Stimulated activated effector memory CD8-positive, alpha-beta T cell treated with anti-CD3 and anti-CD28 coated beads, Interleukin-12 subunit alpha, Interleukin-12 subunit beta, amount 100 ng/mL, for 72 hours (primary cell): ENCODE measurements around the gene CFAP46.
"Not testable (repeated sequence)": the region's sequence is repeated elsewhere in the genome, so short reads cannot be mapped to it uniquely, and the experiment has no call there.

ENCODE experiments used
- ATAC-seq: fragments of 150-1000 bp; cut with Tn5 transposase; 2 replicates; pipeline ENCODE4 v1.10.0; 2021
- DNase-seq, 2 donors: peaks; one replicate each; pipeline ENCODE4 v3.0.0; 2021 to 2022; ENCODE audit warnings: low spot score in 2 of 2
- H3K27ac Mint-ChIP-seq: one replicate; pipeline ENCODE4 v1.8.0; 2022; ENCODE audit warnings: mild to moderate bottlenecking, mixed read lengths
- H3K36me3 Mint-ChIP-seq: one replicate; pipeline ENCODE4 v1.8.0; 2022; ENCODE audit warnings: mild to moderate bottlenecking, mixed read lengths
- H3K4me1 Mint-ChIP-seq: one replicate; pipeline ENCODE4 v1.8.0; 2022; ENCODE audit warnings: mixed read lengths
- H3K4me3 Mint-ChIP-seq: one replicate; pipeline ENCODE4 v1.8.0; 2022; ENCODE audit warnings: mild to moderate bottlenecking, mixed read lengths
- H3K9me3 Mint-ChIP-seq: one replicate; pipeline ENCODE4 v1.8.0; 2022; ENCODE audit warnings: mixed read lengths

Gene CFAP46

DNA sequence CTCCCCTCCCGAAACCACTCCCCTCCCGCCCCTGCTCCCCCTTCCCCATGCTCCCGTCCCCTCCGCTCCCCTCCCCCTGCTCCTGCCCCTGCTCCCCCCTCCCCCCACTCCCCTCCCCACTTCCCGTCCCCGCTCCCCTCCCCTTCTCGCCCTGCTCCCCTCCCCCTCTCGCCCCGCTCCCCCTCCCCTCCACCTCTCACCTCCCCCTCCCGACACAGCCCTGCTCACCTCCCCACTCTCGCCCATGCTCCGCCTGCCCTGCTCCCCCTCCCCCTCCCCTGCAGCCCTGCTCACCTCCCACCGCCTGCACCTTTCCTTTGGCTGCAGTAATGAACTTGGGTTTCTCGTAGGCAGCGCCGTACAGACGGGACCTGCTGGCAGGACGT lies 106.5 kb downstream of the CFAP46 start:
- no peaks in the 10 kb centered on the region for H3K36me3 Mint-ChIP-seq
- no peaks in the 10 kb centered on the region for H3K4me1 Mint-ChIP-seq
- no peaks in the 10 kb centered on the region for H3K9me3 Mint-ChIP-seq
- H3K27ac Mint-ChIP-seq, result no peak overlapping the region
- no peak for DNase-seq
- no peak for ATAC-seq
- H3K4me3 Mint-ChIP-seq, result no peak overlapping the region

DNA sequence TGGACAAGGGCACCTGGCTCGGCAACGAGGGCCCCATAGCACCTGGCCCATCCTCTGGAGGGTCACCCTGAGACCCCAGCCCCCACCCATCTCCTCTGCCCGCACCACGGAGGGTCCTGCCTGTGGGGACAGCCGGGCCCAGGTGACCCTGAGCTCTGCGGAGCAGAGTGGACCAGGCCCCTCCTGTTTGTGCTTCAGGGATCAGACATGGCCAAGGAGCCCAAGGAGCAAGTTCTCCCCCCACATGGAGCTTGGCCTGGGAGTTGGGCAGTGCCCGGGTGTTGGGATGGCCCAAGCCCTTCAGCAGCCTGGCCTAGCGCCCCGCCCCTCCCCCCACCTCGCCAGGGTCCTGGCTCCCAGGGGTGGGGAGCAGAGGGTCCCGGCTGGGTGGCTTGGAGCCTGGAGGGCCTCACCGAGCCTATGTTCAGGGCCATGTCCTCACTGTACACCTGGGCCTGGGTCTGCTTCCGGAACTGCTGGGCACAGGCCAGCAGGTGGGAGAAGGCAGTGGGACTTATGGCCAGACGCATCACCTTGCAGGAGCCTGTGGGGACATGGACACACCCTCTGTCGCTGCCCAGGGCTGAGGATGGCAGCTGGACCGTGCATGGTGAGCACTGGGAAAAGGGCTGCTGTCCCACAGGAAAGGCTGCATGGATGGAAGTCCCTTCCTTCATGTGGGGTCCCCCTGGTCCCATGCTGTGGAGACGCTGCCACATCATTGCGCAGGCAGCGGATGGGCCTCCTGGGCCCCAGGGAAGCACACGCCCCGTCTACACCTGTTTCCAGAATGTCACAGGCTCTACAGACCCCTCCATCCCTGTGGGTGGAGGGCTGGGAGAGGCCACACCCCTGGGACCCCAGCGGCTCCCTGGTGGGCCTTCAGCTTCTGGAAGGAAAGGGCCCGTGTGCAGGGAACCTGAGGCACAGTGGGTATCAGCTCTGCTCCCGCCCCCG lies 107.2 kb downstream of the CFAP46 start:
- ATAC-seq, result no peak

DNA sequence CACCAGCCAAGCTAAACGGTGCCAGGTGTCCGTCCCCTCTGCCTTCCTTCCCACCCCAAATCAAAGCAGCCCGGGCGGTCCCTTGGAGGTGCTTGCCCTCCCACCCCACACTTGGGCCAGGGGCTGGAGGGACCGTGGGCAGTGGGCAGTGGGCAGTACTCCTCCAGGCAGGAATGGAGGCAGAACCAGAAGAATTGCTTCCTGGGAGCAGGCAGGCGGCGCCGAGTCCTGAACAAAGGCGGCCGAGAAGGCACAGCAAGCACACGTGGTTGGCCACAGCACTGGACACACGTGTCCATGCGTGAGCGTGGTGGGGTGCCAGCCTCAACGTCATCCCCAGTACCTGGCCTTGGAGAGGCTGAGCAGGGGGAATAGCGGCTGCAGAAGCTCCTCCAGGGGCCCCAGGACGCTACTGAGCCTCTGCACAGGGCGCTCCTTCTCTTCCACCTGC lies 108.0 kb downstream of the CFAP46 start:
- H3K9me3 Mint-ChIP-seq, result no peaks in the 10 kb centered on the region
- no peaks in the 10 kb centered on the region for H3K36me3 Mint-ChIP-seq
- ATAC-seq, result no peak
- H3K4me3 Mint-ChIP-seq, result no peak overlapping the region
- H3K4me1 Mint-ChIP-seq, result no peaks in the 10 kb centered on the region
- no peak overlapping the region for H3K27ac Mint-ChIP-seq
- no peak for DNase-seq

More for the DNA sequence above, 107.2 kb downstream of the CFAP46 start:
- Mint-ChIP-seq H3K36me3 (no peaks in the 10 kb centered on the region), H3K4me1 (no peaks in the 10 kb centered on the region), H3K9me3 (no peaks in the 10 kb centered on the region), H3K4me3 (no peak overlapping the region), H3K27ac (no peak overlapping the region)
- DNase-seq, result no peak

DNA sequence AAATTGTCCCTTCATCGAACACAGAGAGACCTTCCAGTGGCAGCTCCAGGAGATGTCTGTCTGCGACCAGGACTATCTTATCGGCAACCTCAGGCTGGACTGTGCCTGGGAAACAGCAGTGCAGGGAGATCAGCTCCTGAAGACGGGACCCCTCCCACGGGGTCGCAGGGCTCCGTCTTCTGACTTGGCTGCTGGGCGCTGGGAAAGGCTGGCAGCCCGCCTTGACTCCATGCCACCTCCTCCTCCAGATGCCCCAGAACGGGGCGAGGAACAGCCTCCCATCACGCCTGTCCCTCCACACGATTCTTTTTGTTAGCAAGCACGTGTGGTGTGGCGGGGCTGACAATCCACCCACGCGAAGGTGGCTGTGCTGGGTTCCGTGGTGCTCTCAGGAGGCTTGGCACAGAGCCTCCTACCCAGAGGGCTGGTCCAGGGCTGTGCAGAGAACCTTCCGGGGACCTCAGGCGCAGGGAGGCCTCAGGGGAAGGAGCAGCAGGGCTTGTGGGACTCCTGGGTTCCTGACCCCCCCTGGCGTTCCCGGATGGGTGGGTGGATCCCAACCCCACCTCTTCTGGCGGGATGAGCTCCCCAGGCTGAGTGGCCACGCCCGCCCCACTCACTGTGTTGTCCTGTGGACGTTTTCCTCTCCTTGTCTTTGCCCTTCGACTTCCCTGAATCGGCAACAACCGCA lies 108.8 kb downstream of the CFAP46 start:
- DNase-seq (no peak), ATAC-seq (no peak)
- Mint-ChIP-seq H3K9me3 (no peaks in the 10 kb centered on the region), H3K36me3 (no peaks in the 10 kb centered on the region), H3K4me3 (no peak overlapping the region), H3K27ac (no peak overlapping the region), H3K4me1 (no peaks in the 10 kb centered on the region)

DNA sequence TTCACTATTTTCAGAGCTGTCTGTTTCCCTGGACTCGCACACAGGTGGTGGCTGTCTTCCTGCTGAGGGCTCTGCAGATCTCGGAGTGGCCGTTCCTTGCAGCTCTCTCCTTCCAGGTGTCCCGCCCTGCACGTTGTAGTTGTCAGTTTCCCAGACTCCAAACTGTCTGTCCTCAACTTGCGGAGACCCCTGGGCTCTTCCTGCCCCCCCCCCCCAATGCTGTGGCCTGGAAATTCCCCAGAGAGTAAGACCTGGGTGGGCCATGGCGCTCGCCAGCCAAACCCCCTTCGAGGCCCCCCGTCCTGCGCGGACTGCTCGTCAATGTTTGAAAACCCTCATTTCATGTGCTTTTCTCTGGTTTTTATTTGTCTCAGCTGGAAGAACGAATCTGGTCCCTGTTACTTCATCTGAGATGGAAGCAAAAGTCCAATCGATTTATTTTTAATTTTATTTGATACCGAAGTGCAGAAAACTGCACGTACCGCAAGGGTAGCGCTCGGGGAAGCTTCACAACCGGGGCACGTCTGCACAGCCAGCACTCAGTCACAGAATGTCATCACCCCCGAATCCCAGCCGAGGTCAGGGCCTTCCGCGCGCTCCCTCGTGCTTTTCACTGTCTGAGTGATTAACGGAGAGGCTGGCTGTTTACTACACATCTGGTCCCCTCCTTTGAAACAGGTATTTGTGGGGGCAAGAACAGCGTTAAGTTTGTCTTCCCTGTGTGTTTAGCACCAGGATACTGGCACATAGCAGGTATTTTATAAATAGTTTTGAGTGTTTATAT lies 110.0 kb downstream of the CFAP46 start:
- no peak for DNase-seq
- H3K9me3 Mint-ChIP-seq, result no peaks in the 10 kb centered on the region
- no peaks in the 10 kb centered on the region for H3K36me3 Mint-ChIP-seq
- no peak overlapping the region for H3K27ac Mint-ChIP-seq
- H3K4me3 Mint-ChIP-seq, result no peak overlapping the region
- H3K4me1 Mint-ChIP-seq, result no peaks in the 10 kb centered on the region
- no peak for ATAC-seq

DNA sequence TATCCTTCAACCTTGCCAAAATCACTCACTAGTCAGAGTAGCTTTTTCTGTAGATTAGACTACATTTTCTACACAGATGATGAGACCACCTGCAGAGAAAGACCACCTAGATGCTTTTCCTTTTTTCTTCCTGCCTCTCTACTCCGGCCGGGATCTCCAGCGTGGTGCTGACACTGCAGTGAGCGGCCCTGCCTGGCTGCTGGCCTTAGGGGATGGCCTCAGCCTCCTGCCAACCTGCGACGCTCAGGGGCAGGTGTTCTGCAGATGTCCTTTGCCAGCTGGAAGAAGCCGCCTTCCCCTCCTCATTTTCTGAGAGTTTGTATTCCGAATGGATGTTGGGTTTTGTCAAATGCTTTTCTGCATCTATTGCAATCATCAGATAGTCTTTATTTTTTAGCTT lies 113.0 kb downstream of the CFAP46 start:
- no peaks in the 10 kb centered on the region for H3K36me3 Mint-ChIP-seq
- no peak for DNase-seq
- H3K9me3 Mint-ChIP-seq, result no peaks in the 10 kb centered on the region
- H3K27ac Mint-ChIP-seq, result no peak overlapping the region
- no peaks in the 10 kb centered on the region for H3K4me1 Mint-ChIP-seq
- no peak for ATAC-seq
- no peak overlapping the region for H3K4me3 Mint-ChIP-seq

DNA sequence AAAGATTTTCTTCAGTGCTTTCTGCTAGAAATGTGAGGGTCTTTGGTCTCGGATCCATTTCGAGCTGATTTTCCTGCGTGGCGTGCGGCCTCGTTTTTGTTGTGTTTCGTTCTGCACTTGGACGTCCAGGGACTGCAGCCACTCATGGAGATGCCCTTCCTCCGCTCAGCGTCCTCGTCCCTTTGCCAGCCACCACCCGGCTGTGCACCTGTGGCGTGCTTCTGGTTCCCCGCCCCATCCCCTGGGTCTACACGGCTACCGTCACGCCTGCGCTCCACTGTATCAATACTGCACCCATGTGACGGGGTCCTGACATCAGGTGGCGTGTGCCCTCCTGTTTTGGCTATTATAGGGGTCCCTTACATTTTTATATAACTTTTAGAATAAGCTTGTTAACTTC lies 113.7 kb downstream of the CFAP46 start:
- no peak for ATAC-seq
- Mint-ChIP-seq H3K4me1 (no peaks in the 10 kb centered on the region), H3K27ac (no peak overlapping the region), H3K36me3 (no peaks in the 10 kb centered on the region), H3K4me3 (no peak overlapping the region), H3K9me3 (no peaks in the 10 kb centered on the region)
- no peak for DNase-seq

DNA sequence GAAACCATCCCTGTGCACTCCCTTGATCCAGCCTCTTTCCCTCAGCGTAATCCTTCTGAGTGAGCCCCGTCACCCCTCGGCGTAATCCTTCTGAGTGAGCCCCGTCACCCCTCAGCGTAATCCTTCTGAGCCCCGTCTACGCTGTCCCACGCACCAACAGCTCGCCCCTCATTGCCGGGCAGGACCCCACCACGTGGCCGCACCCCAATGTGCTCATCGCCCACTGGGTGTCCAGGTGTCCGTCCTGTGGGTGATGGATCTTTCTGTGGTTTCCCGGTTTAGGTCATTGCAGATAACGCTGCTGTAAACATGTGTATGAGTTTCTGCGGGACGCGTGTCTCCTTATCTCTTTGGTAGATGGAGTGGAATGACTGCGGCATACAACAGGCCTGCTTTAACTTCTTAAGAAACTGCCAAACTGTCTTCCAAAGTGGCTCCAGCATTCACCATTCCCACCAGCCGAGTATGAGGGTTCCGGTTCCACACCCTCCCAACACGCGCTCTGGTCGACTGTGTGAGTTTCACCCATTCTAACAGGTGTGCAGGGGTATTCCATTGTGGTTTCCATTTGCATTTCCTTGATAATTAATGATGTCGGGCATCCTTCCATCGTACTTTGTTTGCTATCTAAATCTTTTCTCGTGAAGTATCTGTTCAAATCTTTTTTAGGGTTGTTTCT lies 114.4 kb downstream of the CFAP46 start:
- Mint-ChIP-seq H3K4me1 (no peaks in the 10 kb centered on the region), H3K9me3 (no peaks in the 10 kb centered on the region), H3K4me3 (no peak overlapping the region), H3K27ac (peak overlapping the region; percentile 32), H3K36me3 (no peaks in the 10 kb centered on the region)
- DNase-seq (no peak), ATAC-seq (no peak)

DNA sequence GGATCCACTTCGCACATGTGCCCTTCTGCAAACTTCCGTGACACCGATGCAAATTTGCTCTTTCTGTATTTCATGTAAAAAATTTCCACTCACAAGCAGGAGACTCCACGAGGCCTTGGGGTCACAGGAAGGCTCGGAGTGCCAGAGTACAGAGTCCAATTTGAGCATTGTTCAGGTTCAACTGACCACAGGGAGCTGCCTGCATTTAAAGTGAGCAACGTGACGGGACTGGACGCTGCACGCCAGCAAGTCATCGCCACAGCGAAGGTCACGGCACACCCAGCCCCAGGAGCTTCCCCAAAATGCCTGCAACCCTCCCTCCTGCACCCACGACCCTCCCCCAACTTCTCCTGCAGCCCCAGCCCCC lies 115.0 kb downstream of the CFAP46 start:
- Mint-ChIP-seq H3K9me3 (no peaks in the 10 kb centered on the region), H3K36me3 (no peaks in the 10 kb centered on the region), H3K4me1 (no peaks in the 10 kb centered on the region), H3K4me3 (no peak overlapping the region), H3K27ac (no peak overlapping the region)
- ATAC-seq (no peak), DNase-seq (no peak)

DNA sequence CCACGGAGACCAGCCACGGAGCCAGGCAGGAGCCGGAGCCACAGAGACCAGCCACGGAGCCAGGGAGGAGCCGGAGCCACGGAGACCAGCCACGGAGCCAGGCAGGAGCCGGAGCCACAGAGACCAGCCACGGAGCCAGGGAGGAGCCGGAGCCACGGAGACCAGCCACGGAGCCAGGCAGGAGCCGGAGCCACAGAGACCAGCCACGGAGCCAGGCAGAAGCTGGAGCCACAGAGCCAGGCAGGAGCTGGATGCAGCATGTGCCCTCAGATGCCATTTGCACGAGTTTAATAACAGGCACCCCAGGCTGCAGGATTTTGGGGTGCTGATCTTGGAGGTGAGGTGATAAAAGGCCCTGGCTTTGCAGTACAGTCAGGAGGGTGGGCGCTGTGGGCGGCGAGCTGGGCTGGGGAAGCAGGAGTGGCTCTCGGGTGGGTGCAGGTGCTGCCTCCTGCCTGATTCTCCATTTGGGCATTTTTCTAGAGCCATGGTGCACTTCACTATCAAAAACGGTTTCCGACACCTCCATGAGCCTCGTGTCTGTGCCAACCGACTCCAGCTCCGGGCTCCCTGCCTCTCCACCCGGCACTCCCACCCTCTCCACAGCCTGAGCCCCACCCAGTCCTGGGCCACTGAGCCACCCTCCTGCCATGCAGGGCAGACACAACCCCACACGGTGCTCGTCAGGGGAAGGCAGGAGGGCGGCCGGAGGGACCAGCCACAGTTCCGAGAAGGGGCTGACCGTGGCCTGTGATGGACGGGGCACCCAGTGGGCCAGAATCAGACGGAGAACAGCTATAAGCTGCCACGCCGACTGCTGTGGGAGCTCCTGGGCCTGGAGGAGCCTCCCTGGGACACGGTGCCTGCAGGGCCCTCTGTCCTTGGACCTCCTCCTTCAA lies 115.6 kb downstream of the CFAP46 start:
- H3K4me1 Mint-ChIP-seq, result no peaks in the 10 kb centered on the region
- H3K4me3 Mint-ChIP-seq, result no peak overlapping the region
- no peaks in the 10 kb centered on the region for H3K36me3 Mint-ChIP-seq
- DNase-seq (no peak), ATAC-seq (no peak)
- H3K27ac Mint-ChIP-seq, result no peak overlapping the region
- H3K9me3 Mint-ChIP-seq, result no peaks in the 10 kb centered on the region

DNA sequence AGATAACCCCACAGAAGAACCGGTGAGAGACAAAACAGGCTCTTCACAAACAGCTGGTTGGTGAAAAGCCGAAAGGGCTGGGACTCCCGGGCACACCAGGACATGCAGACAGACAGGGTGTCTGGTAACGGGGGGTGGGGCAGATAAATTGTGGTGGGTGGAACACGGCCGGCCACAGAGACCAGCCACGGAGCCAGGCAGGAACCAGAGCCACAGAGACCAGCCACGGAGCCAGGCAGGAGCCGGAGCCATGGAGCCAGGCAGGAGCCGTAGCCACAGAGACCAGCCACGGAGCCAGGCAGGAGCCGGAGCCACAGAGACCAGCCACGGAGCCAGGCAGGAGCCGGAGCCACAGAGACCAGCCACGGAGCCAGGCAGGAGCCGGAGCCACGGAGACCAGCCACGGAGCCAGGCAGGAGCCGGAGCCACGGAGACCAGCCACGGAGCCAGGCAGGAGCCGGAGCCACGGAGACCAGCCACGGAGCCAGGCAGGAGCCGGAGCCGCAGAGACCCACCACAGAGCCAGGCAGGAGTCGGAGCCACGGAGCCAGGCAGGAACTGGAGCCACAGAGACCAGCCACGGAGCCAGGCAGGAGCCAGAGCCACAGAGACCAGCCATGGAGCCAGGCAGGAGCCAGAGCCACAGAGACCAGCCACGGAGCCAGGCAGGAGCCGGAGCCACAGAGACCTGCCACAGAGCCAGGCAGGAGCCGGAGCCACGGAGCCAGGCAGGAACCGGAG lies 116.4 kb downstream of the CFAP46 start:
- ATAC-seq, H3K4me3 Mint-ChIP-seq, H3K9me3 Mint-ChIP-seq, H3K4me1 Mint-ChIP-seq, H3K27ac Mint-ChIP-seq, H3K36me3 Mint-ChIP-seq, DNase-seq: not testable (repeated sequence)

DNA sequence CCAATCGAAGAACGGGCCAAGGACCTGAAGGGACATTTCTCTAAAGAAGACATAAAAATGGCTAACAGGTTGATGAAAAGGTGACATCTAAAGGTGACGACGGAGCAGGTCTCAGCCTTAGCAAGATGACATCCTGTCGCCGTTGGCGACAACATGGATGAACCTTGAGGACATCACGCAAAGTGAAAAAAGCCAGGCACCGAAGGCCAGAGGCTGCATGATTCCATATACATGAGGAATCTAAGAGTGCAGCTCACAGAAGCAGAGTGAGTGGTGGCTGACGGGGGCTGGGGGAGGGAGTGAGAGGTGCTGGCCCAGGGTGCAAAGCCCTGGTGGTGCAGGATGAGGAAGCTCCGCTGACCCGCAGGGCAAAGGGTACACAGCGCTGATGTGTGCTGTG lies 122.3 kb downstream of the CFAP46 start:
- H3K4me1 Mint-ChIP-seq, result no peaks in the 10 kb centered on the region
- H3K36me3 Mint-ChIP-seq, result no peaks in the 10 kb centered on the region
- H3K9me3 Mint-ChIP-seq, result no peaks in the 10 kb centered on the region
- H3K27ac Mint-ChIP-seq, result no peak overlapping the region
- DNase-seq (no peak), ATAC-seq (no peak)
- H3K4me3 Mint-ChIP-seq, result no peak overlapping the region

DNA sequence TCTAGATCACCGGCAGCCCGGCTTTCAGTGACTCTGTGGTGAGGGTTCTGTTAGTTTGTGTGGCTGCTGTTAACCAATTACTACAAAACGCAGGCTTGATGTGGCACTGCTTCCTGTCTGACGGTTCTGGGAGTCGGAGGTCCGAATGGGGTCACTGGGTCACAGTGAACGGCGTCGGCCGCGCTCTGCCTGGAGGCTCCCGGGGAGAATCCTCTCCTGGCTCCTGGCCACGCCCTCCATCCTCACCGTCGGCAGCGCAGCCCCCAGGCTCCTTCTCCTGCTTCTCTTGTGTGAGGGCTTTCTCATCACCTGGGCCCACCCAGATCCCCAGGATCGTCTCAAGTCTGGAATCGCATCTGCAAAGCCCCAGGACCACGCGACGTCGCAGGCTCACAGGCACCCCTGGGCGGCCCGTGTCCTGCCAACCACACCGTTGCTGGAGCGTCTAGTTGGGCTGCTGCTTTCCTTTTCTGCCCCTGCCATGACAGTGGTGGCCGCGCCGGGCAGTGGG lies 124.6 kb downstream of the CFAP46 start:
- DNase-seq (no peak), ATAC-seq (no peak)
- Mint-ChIP-seq H3K4me3 (no peak overlapping the region), H3K9me3 (no peaks in the 10 kb centered on the region), H3K4me1 (no peaks in the 10 kb centered on the region), H3K36me3 (no peaks in the 10 kb centered on the region), H3K27ac (no peak overlapping the region)
